PFSK-1 (cell line): ENCODE data around the gene AOPEP.

Experiments
- FOXP2 ChIP-seq: optimal IDR thresholded peaks from 2 replicates; pipeline ENCODE3; 2011; ENCODE audit warnings: borderline replicate concordance, control low read depth, inconsistent platforms; ENCODE audit not compliant: insufficient read depth; ENCODE audit errors: extremely low read length, extremely low read depth
- TF ChIP-seq, protein P1 (sequence below), 2 experiments: IDR thresholded peaks; 2 replicates each; pipeline versions ENCODE4 v1.6.1 to v1.8.0; 2011 to 2012; ENCODE audit warnings: low read depth in 2 of 2, low read length in 2 of 2, control low read depth in 1 of 2, inconsistent platforms in 1 of 2, mild to moderate bottlenecking in 1 of 2, moderate library complexity in 1 of 2; ENCODE audit not compliant: insufficient read depth in 1 of 2

DNA sequence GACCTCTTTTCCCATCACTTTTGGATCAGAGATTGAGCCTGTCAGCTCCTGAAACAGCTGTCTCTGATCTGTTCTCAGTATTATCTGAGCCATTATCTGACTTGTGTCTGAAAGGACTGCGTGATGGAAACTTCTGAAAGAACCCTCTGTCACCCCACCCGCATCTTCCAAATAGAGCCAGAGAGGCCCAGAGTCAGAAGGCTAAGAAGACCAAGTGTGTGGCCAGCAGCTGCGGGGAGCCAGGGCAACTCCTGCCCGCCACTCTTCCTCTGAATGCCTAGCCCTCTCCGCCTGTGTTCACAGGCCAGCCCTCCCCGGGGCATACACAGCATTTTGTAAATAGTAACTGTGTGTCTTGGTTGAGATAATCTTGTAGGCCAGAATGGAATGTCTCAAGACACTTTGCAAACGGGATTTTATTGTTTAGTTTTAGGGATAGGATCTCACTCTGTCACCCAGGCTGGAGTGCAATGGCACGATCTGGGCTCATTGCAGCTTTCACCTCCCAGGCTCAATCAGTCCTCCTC lies 92.7 kb downstream of the AOPEP start:
- TF ChIP-seq, protein P1, sequence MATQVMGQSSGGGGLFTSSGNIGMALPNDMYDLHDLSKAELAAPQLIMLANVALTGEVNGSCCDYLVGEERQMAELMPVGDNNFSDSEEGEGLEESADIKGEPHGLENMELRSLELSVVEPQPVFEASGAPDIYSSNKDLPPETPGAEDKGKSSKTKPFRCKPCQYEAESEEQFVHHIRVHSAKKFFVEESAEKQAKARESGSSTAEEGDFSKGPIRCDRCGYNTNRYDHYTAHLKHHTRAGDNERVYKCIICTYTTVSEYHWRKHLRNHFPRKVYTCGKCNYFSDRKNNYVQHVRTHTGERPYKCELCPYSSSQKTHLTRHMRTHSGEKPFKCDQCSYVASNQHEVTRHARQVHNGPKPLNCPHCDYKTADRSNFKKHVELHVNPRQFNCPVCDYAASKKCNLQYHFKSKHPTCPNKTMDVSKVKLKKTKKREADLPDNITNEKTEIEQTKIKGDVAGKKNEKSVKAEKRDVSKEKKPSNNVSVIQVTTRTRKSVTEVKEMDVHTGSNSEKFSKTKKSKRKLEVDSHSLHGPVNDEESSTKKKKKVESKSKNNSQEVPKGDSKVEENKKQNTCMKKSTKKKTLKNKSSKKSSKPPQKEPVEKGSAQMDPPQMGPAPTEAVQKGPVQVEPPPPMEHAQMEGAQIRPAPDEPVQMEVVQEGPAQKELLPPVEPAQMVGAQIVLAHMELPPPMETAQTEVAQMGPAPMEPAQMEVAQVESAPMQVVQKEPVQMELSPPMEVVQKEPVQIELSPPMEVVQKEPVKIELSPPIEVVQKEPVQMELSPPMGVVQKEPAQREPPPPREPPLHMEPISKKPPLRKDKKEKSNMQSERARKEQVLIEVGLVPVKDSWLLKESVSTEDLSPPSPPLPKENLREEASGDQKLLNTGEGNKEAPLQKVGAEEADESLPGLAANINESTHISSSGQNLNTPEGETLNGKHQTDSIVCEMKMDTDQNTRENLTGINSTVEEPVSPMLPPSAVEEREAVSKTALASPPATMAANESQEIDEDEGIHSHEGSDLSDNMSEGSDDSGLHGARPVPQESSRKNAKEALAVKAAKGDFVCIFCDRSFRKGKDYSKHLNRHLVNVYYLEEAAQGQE (IDR thresholded peaks at IDR 0.05; ENCODE audit: insufficient read depth in 1 of 2, low read depth in 2 of 2, low read length in 2 of 2) = no peak
- no peak for TF ChIP-seq FOXP2
